Measurements from ENCODE around the gene CCDC51. TPM values are rescaled to one million over a fixed set of nuclear protein-coding genes. Genes with fewer than 3 reads are reported as not detected.
A peak's percentile ranks its signal among the peaks of the same experiment; 100 is the strongest.

The CCDC51 gene
- total and polyA plus RNA-seq, 2 experiments from 2014 or later, result 18.6 to 31.4 TPM

DNA sequence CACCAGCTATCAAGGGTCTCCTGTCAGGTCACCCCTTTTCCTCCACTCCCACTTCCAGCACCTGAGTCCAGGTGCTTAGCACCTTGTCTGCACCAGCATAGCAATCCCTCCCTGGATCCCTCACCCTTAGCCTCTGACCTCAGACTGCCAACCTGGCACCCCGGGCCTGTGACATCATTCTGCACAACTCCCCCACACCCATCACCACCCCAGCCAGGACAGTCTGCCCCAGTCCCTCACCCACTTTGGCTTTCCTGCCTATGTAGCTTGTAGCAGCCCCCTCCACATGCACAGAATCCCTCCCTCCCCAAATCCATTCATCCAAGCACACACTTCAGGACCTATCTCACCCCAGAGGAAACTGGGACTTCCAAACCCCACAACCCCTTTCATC, 9.2 kb downstream of the CCDC51 start:
- H3K27ac ChIP-seq, result no peak overlapping the region
- TF ChIP-seq, protein P1, sequence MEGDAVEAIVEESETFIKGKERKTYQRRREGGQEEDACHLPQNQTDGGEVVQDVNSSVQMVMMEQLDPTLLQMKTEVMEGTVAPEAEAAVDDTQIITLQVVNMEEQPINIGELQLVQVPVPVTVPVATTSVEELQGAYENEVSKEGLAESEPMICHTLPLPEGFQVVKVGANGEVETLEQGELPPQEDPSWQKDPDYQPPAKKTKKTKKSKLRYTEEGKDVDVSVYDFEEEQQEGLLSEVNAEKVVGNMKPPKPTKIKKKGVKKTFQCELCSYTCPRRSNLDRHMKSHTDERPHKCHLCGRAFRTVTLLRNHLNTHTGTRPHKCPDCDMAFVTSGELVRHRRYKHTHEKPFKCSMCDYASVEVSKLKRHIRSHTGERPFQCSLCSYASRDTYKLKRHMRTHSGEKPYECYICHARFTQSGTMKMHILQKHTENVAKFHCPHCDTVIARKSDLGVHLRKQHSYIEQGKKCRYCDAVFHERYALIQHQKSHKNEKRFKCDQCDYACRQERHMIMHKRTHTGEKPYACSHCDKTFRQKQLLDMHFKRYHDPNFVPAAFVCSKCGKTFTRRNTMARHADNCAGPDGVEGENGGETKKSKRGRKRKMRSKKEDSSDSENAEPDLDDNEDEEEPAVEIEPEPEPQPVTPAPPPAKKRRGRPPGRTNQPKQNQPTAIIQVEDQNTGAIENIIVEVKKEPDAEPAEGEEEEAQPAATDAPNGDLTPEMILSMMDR (IDR thresholded peaks at IDR 0.05; ENCODE audit: low read depth, low read length), result no peak
- H3K27me3 ChIP-seq, result no peaks in the 10 kb centered on the region
- no peaks in the 10 kb centered on the region for H3K9me3 ChIP-seq (ENCODE audit: low read depth)
- peaks cover 23% of the 10 kb centered on the region for H3K4me1 ChIP-seq (ENCODE audit: low read depth)
- no peaks in the 10 kb centered on the region for H3K36me3 ChIP-seq
- no peak for DNase-seq (ENCODE audit: low read depth in 1 of 2, low spot score in 1 of 2)
- H3K4me3 ChIP-seq, result no peak overlapping the region

DNA sequence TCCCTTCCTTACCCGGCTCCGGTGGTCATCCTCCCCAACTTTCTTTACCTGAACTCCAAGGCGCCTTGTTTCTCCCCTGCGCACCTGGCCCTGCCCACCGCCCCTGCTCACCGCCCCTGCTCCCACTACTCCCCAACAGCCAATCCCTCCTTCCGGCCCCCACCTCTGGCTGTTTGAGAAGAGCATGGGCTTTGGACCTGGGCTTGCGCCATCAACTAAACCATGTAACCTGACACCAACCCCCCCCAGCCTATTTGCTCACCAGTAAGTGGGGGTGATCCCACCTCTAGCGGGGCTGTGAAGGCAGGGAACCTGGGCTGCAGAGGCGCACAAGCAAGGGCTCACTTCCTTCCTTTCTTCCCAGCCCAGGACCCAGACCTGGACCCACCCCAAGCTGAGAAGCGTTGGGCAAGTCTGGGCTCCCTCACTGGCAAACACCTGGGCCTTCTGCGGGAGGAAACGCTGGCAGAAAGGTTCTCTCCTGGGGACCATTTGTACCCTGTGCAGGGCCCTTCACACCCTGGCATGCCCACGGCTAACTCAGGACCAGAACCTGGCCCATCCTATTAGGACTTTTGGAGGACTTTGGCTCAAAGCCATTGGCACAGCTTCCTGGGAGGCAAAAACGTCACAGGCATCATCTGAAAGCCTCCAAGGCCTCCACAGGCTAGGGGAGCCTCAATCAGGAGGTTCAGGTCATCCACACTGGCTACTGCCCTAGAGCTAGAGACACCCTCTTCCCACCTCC, 9.8 kb downstream of the CCDC51 start, which contains the start of gene PLXNB1:
Gene PLXNB1 (minus strand): TSS at position 127 of the 748 bp plus-strand sequence. CDS start 5,475 bp downstream, outside the sequence.
- Histone ChIP-seq H3K27ac (peak within 1 kb of the TSS; percentile 80), H3K4me3 (peak within 1 kb of the TSS; percentile 62)
- peak; percentile 73 to 76 for DNase-seq (ENCODE audit: low read depth in 1 of 2, low spot score in 1 of 2)

DNA sequence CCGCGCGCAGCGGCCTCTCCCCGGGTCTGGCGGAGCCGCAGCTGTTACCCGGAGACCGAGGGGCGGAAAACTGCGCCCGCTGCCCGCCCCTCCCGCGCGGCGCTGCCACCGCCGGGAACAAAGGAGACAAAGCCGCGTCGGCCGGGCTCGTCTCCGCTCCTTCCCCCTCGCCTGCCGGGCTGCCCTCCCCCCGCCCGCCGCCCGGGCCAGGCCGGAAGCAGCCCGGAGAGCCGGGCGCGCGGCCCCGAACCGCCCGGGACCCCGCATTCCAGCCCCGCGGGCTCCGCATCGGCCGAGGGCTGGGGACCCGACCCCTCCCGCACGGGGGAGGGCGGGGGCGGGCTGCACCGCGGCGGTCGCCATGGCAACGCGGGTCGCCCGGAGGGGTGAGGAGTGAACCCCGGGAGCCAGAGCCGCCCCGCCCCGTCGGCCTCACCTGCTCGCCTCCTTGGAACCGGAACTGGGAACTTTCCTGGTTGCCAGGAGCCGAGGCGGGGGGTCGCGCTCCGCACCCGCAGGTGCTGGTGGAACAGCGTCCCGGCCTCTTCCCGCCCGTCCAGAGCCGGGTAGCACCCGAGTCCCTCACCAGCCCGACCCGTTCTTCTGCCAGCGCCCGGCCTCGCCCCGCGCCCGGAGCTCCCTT, 10.5 kb downstream of the CCDC51 start:
- peak overlapping the region; percentile 80 for H3K27ac ChIP-seq

More for the DNA sequence above, 9.8 kb downstream of the CCDC51 start, which contains the start of gene PLXNB1:
- Histone ChIP-seq H3K4me1 (ENCODE audit: low read depth) (peaks cover 28% of the 10 kb centered on the region), H3K9me3 (ENCODE audit: low read depth) (no peaks in the 10 kb centered on the region), H3K27me3 (no peaks in the 10 kb centered on the region), H3K36me3 (no peaks in the 10 kb centered on the region)
- TF ChIP-seq, protein P1 (IDR thresholded peaks at IDR 0.05; ENCODE audit: low read depth, low read length), result no peak

DNA sequence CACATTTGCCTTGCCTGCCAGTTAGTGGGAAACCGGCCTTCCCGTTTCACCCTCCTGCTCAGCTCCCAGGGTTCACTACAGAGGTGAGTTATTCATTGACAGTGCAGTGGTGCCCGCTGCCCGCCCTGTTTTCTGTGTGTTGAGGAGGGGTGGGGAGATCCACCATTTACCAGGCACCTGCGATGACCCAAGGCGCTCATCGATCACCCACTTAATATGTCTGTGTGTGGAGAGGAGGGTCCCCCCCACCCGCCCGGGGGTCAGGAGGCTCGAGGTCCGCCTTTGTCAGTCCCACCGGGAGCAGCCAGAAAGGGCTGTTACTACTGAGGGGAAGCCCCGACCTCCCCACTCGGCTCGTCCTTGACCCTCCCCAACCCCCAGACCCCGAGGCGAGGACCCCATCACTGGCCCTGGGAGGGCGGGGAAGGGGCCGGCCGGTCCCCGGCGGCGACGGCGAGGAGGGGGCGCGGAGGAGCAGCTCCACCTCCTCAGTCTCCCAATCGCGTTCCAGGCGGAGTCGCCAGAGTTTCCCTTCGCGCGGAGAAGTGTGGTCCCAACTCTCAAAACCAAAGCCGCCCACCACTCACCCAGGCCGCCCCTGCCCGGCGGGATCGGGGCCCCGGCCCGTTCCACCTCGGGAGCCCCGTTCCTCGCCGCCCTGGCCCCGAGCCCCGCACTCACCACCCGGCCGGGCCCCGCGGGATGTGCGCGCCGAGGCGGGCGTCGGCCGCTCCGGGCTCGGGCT, 11.2 kb downstream of the CCDC51 start:
- H3K36me3 ChIP-seq, result no peaks in the 10 kb centered on the region
- peaks cover 33% of the 10 kb centered on the region for H3K4me1 ChIP-seq (ENCODE audit: low read depth)
- H3K9me3 ChIP-seq (ENCODE audit: low read depth), result no peaks in the 10 kb centered on the region
- TF ChIP-seq, protein P1 (IDR thresholded peaks at IDR 0.05; ENCODE audit: low read depth, low read length), result no peak
- no peaks in the 10 kb centered on the region for H3K27me3 ChIP-seq
- H3K4me3 ChIP-seq, result peak overlapping the region; percentile 62
- H3K27ac ChIP-seq, result peak overlapping the region; percentile 80
- peak; percentile 20 to 67 for DNase-seq (ENCODE audit: low read depth in 1 of 2, low spot score in 1 of 2)

More for the DNA sequence above, 10.5 kb downstream of the CCDC51 start:
- no peaks in the 10 kb centered on the region for H3K27me3 ChIP-seq
- peak overlapping the region; percentile 62 for H3K4me3 ChIP-seq
- H3K9me3 ChIP-seq (ENCODE audit: low read depth), result no peaks in the 10 kb centered on the region
- peaks cover 33% of the 10 kb centered on the region for H3K4me1 ChIP-seq (ENCODE audit: low read depth)
- TF ChIP-seq, protein P1 (IDR thresholded peaks at IDR 0.05; ENCODE audit: low read depth, low read length), result no peak
- peak; percentile 44 to 60 for DNase-seq (ENCODE audit: low read depth in 1 of 2, low spot score in 1 of 2)
- no peaks in the 10 kb centered on the region for H3K36me3 ChIP-seq

DNA sequence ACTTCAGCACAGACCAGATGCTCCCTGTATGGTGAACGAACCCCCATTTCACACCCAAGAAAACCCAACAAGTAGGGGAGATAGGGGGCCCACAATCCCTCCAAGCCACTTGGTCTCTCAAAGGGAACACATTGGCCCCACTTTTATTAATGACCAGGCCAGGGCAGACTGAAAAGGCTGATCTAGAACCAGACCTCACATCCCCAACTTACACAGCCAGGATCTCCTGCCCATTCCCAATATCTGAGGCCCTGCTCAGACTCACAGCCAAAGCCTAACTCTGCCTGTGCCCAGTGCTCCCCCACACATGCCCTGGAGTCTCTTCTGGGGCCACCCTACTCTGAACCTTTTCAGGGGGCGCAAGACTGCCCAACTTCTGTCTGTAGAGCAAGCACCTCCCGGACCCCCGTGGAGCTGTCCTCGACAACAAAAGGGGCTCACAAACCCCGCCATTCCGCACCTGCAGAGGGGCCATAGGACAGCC, 11.8 kb downstream of the CCDC51 start:
- TF ChIP-seq, protein P1 (IDR thresholded peaks at IDR 0.05; ENCODE audit: low read depth, low read length), result no peak
- Histone ChIP-seq H3K27me3 (no peaks in the 10 kb centered on the region), H3K36me3 (no peaks in the 10 kb centered on the region), H3K27ac (no peak overlapping the region), H3K9me3 (ENCODE audit: low read depth) (no peaks in the 10 kb centered on the region), H3K4me1 (ENCODE audit: low read depth) (peaks cover 33% of the 10 kb centered on the region), H3K4me3 (peak overlapping the region; percentile 62)
- DNase-seq (ENCODE audit: low read depth in 1 of 2, low spot score in 1 of 2), result no peak
